ENCODE results near the gene SLC25A25.

The SLC25A25 gene

GRCh38 chr9:128096616-128097536, 28.8 kb downstream of the SLC25A25 start:
- no peak for DNase-seq (ENCODE audit: low read depth)

GRCh38 chr9:128097543-128098296, 29.7 kb downstream of the SLC25A25 start:
- DNase-seq (ENCODE audit: low read depth): no peak

- DNase-seq (ENCODE audit: low read depth): peak; percentile 33
Observed at GRCh38 chr9:128098297-128099230, 30.5 kb downstream of the SLC25A25 start.

DNA sequence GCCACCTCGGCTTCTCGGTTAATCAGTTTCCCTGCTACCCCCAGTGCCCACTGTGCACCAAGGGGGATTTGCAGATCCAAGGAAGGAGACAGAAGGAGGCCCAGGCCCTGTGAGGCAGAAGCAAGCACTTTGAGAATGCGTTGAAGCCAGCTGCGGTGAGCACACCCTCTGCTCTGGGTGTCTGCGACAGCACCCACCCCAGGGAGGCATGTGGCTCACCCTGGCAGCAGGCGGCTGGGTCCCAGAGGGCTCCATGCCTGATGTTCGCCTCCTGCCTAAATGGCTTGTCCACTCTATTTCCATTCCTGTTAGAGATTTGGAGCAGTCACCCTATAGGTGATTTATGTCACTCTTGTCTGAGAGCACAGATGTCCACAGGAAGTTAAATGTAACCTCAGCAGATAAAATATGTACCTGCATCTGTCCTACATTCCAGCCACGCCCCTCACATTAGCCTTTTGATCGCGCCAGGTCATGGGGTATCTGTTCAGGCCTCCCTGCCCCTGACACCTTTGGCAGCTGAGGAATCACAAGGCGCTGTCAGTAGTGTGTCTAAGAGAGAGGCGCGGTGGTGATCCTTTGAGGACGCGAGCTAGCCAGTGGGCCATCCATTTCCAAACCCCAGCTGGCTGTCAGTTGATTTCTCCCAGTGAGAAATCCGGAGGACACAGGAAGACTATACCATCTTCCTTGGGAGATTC, 31.3 kb downstream of the SLC25A25 start:
- DNase-seq (ENCODE audit: low read depth): no peak

DNA sequence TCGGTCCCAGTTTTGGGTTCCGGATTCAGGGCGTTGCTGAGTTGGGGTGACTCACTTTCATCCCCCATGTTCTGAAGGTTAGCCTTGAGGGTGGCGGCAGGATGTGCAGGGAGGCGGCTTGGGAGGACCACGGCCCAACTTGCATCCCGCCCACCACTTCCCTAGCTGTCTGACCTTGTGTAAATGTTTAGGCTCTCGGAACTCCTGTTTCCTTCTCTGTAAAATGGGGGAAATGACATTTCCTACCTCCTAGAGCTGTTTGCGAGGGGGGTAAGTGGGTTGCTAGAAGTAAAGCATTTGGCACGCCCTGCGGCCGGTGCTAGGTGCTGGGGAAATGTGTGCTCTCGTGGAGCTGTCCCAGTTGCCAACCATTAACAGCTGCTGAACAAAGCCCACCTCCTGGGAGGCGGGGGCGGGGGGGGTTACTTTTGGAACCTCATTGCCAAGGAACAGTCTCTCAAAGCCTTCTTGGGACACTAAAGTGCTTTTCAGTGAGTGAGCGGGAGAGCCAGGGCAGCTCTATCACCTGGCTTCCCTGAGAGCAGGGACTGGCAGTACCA, 32.0 kb downstream of the SLC25A25 start:
- no peak for DNase-seq (ENCODE audit: low read depth)

GRCh38 chr9:128100581-128100980, 32.5 kb downstream of the SLC25A25 start:
- no peak for DNase-seq (ENCODE audit: low read depth)

- no peak for DNase-seq (ENCODE audit: low read depth)
Observed at GRCh38 chr9:128101231-128101661, 33.2 kb downstream of the SLC25A25 start.

GRCh38 chr9:128101690-128102089, 33.7 kb downstream of the SLC25A25 start:
- no peak for DNase-seq (ENCODE audit: low read depth)

DNA sequence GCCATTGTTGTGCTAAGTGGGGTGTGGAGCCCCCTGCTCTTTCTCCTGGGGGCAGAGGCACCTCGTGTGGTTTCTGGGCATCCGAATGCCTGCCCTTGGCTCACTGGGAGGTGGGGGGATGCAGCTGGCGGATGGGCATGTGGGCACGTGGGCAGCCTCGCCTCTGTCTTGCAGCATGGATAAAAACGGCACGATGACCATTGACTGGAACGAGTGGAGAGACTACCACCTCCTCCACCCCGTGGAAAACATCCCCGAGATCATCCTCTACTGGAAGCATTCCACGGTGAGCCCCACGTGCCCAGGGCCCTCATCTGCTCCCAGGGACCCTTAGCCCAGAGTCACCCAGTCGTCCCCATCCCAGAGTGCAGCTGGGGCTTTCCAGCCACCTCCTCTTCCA, 34.2 kb downstream of the SLC25A25 start:
- no peak for DNase-seq (ENCODE audit: low read depth)

GRCh38 chr9:128102861-128103588, 35.0 kb downstream of the SLC25A25 start:
- DNase-seq (ENCODE audit: low read depth): no peak

DNA sequence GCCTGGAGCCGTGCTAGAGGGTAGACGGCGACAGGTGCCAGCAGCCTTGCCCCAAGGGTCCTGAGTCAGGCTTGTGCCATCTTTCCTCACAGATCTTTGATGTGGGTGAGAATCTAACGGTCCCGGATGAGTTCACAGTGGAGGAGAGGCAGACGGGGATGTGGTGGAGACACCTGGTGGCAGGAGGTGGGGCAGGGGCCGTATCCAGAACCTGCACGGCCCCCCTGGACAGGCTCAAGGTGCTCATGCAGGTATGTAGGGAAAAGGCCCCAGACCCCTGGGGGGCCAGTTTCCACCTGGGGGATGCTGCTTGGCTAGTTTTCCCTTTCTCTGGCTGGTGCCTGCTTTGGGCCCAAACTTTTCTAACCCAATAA, 35.5 kb downstream of the SLC25A25 start:
- no peak for DNase-seq (ENCODE audit: low read depth)

- no peak for DNase-seq (ENCODE audit: low read depth)
Observed at GRCh38 chr9:128104171-128104618, 36.2 kb downstream of the SLC25A25 start.

DNA sequence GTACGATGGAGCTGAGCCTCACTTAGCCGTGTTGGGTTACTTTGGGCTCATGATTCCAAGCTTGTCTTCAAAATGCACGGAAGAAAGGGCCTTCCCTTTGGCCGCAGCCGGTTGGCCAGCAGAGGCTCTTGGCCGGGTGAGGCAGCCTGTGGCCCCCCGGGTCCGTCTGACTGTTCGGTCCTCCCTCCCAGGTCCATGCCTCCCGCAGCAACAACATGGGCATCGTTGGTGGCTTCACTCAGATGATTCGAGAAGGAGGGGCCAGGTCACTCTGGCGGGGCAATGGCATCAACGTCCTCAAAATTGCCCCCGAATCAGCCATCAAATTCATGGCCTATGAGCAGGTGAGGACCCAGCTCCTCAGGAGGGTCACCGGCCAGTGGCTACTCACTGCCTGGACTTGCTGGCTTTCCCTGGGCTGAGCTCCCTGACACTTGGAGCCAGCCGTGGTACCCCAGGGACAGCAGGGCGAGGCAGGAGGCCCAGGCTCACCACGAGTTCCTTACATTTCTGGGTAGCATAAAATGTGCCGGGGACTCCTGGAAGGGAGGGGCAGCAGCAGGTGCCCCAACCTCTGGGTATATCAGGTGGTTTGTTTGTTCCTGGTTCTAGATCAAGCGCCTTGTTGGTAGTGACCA, 37.6 kb downstream of the SLC25A25 start:
- no peak for DNase-seq (ENCODE audit: low read depth)

- no peak for DNase-seq (ENCODE audit: low read depth)
Observed at GRCh38 chr9:128106181-128106939, 38.3 kb downstream of the SLC25A25 start.

DNA sequence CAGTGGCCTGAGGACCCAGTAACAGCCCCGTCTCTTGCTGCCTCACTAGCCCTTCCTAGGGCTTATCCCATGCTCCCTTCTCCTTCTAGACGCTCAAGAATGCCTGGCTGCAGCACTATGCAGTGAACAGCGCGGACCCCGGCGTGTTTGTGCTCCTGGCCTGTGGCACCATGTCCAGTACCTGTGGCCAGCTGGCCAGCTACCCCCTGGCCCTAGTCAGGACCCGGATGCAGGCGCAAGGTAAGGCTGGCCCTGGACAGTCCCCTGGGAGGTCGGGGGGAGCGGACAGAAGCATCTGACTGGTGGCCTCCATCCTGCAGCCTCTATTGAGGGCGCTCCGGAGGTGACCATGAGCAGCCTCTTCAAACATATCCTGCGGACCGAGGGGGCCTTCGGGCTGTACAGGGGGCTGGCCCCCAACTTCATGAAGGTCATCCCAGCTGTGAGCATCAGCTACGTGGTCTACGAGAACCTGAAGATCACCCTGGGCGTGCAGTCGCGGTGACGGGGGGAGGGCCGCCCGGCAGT, 39.0 kb downstream of the SLC25A25 start:
- no peak for DNase-seq (ENCODE audit: low read depth)

DNA sequence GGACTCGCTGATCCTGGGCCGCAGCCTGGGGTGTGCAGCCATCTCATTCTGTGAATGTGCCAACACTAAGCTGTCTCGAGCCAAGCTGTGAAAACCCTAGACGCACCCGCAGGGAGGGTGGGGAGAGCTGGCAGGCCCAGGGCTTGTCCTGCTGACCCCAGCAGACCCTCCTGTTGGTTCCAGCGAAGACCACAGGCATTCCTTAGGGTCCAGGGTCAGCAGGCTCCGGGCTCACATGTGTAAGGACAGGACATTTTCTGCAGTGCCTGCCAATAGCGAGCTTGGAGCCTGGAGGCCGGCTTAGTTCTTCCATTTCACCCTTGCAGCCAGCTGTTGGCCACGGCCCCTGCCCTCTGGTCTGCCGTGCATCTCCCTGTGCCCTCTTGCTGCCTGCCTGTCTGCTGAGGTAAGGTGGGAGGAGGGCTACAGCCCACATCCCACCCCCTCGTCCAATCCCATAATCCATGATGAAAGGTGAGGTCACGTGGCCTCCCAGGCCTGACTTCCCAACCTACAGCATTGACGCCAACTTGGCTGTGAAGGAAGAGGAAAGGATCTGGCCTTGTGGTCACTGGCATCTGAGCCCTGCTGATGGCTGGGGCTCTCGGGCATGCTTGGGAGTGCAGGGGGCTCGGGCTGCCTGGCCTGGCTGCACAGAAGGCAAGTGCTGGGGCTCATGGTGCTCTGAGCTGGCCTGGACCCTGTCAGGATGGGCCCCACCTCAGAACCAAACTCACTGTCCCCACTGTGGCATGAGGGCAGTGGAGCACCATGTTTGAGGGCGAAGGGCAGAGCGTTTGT, 39.6 kb downstream of the SLC25A25 start:
- no peak for DNase-seq (ENCODE audit: low read depth)

DNA sequence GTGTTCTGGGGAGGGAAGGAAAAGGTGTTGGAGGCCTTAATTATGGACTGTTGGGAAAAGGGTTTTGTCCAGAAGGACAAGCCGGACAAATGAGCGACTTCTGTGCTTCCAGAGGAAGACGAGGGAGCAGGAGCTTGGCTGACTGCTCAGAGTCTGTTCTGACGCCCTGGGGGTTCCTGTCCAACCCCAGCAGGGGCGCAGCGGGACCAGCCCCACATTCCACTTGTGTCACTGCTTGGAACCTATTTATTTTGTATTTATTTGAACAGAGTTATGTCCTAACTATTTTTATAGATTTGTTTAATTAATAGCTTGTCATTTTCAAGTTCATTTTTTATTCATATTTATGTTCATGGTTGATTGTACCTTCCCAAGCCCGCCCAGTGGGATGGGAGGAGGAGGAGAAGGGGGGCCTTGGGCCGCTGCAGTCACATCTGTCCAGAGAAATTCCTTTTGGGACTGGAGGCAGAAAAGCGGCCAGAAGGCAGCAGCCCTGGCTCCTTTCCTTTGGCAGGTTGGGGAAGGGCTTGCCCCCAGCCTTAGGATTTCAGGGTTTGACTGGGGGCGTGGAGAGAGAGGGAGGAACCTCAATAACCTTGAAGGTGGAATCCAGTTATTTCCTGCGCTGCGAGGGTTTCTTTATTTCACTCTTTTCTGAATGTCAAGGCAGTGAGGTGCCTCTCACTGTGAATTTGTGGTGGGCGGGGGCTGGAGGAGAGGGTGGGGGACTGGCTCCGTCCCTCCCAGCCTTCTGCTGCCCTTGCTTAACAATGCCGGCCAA, 40.4 kb downstream of the SLC25A25 start:
- no peak for DNase-seq (ENCODE audit: low read depth)
